HG02852 (cell line): ENCODE data around the gene MORN1.
"Not testable (repeated sequence)": the region's sequence is repeated elsewhere in the genome, so short reads cannot be mapped to it uniquely, and the experiment has no call there.

Source experiments
- ATAC-seq: cut with Tn5 transposase; IDR thresholded peaks from one replicate; pipeline ENCODE4 v1.9.1; 2021; ENCODE audit warnings: mild to moderate bottlenecking, moderate library complexity; ENCODE audit not compliant: unreplicated experiment

Gene MORN1

GRCh38 chr1:2341706-2342383, 49.5 kb downstream of the MORN1 start:
- ATAC-seq, result no peak

- no peak for ATAC-seq
Observed at GRCh38 chr1:2340918-2341254, 50.5 kb downstream of the MORN1 start.

GRCh38 chr1:2340086-2340917, 51.1 kb downstream of the MORN1 start:
- ATAC-seq, result no peak

GRCh38 chr1:2339206-2340085, 51.9 kb downstream of the MORN1 start:
- ATAC-seq, result no peak

- no peak for ATAC-seq
Observed at GRCh38 chr1:2337501-2337900, 53.9 kb downstream of the MORN1 start.

- ATAC-seq, result no peak
Observed at GRCh38 chr1:2337081-2337480, 54.3 kb downstream of the MORN1 start.

- ATAC-seq, result no peak
Observed at GRCh38 chr1:2336499-2336898, 54.9 kb downstream of the MORN1 start.

GRCh38 chr1:2335721-2336455, 55.5 kb downstream of the MORN1 start:
- no peak for ATAC-seq

GRCh38 chr1:2334883-2335534, 56.3 kb downstream of the MORN1 start:
- ATAC-seq, result no peak

- ATAC-seq, result no peak
Observed at GRCh38 chr1:2334366-2334765, 57.0 kb downstream of the MORN1 start.

GRCh38 chr1:2331580-2331979, 59.8 kb downstream of the MORN1 start:
- ATAC-seq, result not testable (repeated sequence)

GRCh38 chr1:2331200-2331544, 60.2 kb downstream of the MORN1 start:
- ATAC-seq, result no peak

- ATAC-seq, result no peak
Observed at GRCh38 chr1:2330519-2331199, 60.7 kb downstream of the MORN1 start.

GRCh38 chr1:2330035-2330434, 61.3 kb downstream of the MORN1 start:
- no peak for ATAC-seq

GRCh38 chr1:2328676-2329455, 62.5 kb downstream of the MORN1 start:
- ATAC-seq, result no peak

- ATAC-seq, result no peak
Observed at GRCh38 chr1:2327841-2328240, 63.5 kb downstream of the MORN1 start.

GRCh38 chr1:2327162-2327561, 64.2 kb downstream of the MORN1 start:
- ATAC-seq, result not testable (repeated sequence)

- no peak for ATAC-seq
Observed at GRCh38 chr1:2326524-2326923, 64.8 kb downstream of the MORN1 start.
